OCI-LY7 (cell line): ENCODE measurements around the gene MAPK13.

Experiments
- EZH2phosphoT487 ChIP-seq: fragments of 200-600 bp; sonication (generic); IDR thresholded peaks from 2 replicates; pipeline ENCODE4 v1.6.1; 2018; ENCODE audit warnings: low read depth, borderline replicate concordance, mild to moderate bottlenecking, mixed run types, antibody characterized with exemption, low read length, moderate library complexity, mixed read lengths
- TF ChIP-seq, protein P1 (sequence below): fragments of 200-600 bp; sonication (generic); conservative IDR thresholded peaks from 2 replicates; pipeline ENCODE4 v1.5.1; 2014; ENCODE audit warnings: mild to moderate bottlenecking, antibody characterized with exemption, low read length, moderate library complexity, mixed read lengths

DNA sequence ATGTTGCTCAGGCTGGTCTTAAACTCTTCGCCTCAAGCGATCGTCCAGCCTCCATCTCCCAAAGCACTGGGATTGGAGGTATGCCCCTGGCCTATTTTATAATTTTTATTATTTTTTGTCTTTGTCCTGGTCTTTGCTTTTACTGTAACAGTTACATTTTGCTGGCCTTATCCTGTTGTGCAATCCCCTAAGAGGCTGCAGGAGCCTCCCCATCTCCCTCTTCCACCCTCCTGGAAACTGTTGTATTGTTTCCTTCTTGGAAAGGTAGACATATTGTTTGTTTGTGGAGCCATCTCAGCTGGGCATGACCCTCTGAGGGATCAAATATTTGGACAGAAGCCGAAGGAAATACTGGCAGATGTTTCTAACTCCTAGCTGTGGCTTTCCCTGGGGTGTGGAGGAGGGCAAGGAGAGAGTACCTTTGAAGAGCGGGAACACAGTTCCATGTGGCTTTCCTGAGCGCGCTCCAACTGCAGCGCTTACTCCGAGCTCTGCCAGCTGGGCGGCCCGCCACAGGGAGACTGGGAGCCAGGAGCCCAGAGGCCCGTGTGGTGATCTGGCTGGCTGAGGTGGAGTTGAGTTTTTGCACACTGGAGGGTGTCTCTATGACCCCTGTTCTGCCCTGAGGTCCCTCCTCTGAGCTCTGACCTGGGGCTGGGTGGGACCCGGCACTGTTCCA, 4.9 kb downstream of the MAPK13 start:
- TF ChIP-seq, protein P1, sequence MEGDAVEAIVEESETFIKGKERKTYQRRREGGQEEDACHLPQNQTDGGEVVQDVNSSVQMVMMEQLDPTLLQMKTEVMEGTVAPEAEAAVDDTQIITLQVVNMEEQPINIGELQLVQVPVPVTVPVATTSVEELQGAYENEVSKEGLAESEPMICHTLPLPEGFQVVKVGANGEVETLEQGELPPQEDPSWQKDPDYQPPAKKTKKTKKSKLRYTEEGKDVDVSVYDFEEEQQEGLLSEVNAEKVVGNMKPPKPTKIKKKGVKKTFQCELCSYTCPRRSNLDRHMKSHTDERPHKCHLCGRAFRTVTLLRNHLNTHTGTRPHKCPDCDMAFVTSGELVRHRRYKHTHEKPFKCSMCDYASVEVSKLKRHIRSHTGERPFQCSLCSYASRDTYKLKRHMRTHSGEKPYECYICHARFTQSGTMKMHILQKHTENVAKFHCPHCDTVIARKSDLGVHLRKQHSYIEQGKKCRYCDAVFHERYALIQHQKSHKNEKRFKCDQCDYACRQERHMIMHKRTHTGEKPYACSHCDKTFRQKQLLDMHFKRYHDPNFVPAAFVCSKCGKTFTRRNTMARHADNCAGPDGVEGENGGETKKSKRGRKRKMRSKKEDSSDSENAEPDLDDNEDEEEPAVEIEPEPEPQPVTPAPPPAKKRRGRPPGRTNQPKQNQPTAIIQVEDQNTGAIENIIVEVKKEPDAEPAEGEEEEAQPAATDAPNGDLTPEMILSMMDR, result no peak
- no peak for TF ChIP-seq EZH2phosphoT487
